Caki2 (cell line): ENCODE measurements around the gene ALK. TPM values are rescaled to one million over a fixed set of nuclear protein-coding genes. Genes with fewer than 3 reads are reported as not detected.

ENCODE experiments used
- DNase-seq: peaks from one replicate; pipeline ENCODE4 v3.0.0-alpha.2; 2015; ENCODE audit warnings: low read depth
- in situ Hi-C: cut with HindIII; loops from 2 replicates; pipeline ENCODE4 v1.10.0; 2016; ENCODE audit warnings: low sequenced_read_pairs, low pct_unique_long_range_greater_than_20kb, mixed read lengths
- total RNA-seq: library from RNA; depleted of rRNA; stranded (reverse); fragments of >200 nt; shearing (Covaris generic); gene quantifications from 2 replicates; pipeline ENCODE4 v1.2.3, GENCODE V29; 2014; ENCODE audit warnings: low replicate concordance

ALK gene
- total RNA-seq, 1 experiment from 2014 or later: not detected

DNA sequence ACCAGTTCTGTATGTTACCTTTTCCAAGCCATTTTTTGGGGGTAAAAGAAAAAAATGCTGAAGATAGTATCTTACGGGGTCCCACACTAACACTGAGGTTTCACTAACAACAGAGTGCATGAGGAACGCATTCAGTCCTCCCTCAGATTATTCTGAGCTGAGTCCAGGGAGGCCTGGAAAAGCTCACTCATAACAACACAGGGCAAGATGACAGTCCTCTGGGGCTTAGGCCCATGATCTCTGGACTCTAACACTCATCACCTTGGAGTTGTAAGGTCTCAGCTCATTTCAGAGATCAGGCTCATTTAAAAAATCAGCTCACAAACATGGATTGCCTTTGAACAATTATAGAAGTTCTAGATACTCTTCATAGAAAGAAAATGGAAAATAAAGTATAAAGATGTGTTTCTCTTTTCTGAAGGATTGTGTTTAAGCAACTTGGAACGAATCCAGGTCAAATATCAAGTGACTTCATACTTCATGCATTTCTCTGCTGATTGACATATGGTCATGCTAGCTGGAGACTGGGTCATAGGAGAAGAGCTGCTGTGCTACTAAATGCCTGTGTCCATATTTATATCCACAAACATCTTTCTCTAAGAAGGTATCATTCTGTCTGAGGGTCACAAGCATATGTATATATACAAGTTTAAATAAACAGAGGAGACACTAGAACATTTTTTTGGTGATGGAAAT, 265.8 kb downstream of the ALK start:
- in situ Hi-C loops: no loop called here
- no peak for DNase-seq

DNA sequence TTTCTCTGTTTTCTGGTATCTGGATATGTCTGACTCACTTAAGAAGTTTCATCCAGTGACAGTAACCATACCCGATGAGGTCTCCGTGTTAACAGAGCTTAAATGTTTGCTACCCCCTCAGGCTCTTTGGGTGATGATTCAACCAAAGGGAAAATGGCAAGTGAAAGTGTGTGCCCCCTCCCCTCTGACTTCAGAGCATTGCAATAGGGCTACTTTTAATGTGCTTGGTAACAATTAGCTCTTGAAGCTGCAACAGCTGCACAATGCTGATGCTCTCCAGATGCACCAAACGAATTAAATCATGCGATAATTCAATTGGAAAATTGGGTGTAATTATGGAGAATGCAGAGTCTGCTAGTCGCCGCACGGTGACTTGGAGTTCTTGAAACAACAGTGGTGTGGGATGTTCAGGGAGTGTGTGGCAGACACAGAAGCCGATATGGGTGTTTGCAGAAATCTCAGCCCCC, 270.7 kb downstream of the ALK start:
- in situ Hi-C loops: no loop called here
- no peak for DNase-seq

DNA sequence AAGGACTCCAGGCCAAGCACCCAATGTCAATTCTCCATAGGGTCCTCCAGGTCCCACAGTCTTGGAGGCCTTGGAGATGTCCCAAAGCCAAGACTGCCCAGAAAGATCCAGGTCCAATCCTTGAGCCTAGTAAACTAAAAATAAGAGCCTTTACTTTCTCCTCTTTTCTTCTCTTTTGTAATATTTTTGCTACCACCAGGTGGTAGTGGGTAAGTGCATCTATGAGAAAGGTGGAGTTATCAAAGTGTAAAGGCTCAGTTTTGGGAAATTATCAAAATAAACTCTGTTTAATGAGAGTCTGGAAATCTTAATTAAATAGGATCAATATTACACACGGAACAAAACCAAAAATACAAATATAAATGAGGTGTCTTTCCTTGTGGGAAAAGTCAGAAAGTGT, 276.4 kb downstream of the ALK start:
- DNase-seq: no peak
- in situ Hi-C loops: no loop called here

DNA sequence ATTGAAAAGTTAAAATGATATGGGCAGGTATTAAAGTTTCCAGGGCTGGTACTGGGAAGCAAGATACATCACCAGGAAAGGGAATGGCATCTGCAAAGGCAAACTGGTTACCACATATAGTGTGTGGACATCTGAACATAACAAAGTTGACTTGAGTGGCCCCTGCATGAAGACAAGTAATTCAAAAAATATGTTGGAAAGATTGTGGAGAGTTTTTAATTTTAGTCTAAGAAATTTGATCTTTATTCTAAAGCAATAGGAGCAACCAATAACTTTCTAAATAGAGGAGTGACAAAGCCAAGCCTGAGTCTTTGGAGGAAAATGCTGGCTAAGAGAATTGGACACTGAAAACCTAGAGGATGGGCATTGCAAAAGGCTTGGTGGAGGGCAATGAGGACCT, 278.2 kb downstream of the ALK start:
- no peak for DNase-seq
- in situ Hi-C loops: no loop called here

DNA sequence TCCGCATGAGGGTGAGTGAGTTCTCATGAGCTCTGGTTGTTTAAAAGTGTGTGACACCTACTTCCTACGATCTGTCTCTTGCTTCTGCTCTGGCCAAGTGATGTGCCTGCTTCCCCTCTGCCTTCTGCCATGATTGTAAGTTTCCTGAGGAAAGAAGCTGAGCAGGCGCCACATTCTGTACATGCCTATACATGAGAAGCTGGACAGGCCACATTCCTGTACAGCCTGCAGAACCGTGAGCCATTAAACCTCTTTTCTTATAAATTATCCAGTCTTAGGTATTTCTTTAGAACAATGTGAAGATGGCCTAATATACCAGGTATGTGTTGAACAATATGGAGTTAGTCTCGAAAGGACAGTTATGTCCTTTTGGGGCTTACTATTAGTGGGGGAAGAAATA, 281.0 kb downstream of the ALK start:
- DNase-seq: no peak
- in situ Hi-C loops: no loop called here

DNA sequence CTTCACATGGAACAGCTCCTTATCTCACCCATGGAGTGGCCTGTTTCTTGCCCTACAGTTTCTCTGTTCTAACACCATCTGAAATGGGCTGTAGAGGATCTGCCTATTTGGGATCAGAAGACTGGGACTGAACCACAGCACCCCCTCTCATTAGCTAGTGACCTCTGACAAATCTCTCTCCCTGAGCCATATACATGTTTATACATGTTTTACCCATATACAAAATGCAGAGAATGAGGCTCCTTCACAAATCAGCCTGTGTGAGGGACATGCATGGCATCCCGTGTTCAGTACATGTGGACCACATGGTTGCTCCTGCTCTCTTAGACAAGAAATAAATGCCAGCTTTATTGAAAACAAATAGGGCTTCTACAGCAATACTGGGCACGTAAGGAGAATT, 282.7 kb downstream of the ALK start:
- in situ Hi-C loops: no loop called here
- no peak for DNase-seq

DNA sequence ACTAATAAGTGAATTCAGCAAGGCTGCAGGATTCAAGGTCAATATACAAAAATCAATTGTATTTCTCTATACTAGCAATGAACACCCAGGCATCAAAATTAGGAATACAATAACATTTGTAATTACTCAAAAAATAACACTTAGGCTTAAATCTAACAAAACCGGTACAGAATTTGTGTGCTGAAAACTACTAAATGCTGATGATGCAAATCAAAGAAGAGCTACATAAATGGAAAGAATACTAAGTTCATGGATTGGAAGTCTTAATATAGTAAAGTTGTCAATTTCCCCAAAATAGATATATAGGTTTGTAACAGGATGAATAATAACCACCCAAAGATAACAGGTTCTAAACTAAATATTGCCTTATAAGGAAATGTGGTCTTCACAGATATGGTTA, 286.5 kb downstream of the ALK start:
- in situ Hi-C loops: no loop called here

DNA sequence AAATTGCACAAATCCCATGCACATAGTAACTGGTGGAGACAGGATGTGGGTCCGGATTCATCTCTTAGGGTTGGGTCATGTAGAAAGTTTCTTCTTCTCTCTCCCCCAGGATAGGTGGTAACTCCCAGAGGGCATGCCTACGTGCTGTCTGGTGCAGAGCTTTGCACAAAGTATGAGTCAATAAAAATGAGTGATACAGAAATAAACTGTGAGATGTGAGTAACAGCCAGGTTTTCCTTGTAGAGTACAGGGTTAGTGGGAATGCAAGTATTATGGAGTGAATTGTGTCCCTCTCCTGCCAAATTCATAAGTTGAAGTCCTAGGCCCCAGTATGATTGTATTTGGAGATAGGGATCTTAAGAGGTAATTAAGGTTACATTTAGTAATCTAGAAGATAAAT, 289.4 kb downstream of the ALK start:
- DNase-seq: no peak
- in situ Hi-C loops: no loop called here

More for the DNA sequence above, 286.5 kb downstream of the ALK start:
- no peak for DNase-seq

DNA sequence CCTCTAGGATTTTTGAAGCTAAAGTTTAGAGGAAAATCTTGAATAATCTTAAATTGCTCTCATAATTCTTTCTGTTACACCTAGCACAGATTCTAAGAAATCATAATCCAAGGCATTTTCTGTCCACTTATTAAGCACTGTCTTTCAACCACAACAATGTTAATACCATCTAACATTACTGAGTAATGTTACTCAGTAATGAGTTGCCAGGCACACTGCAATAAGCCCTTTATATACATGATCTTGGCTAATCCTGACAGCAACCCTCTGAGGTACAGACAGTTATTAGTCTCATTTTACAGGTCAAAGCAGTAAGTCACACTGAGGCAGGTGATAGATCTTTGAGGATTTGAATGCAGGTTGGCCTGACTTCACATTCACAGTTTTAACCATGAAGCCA, 291.9 kb downstream of the ALK start:
- in situ Hi-C loops: no loop called here
- no peak for DNase-seq

DNA sequence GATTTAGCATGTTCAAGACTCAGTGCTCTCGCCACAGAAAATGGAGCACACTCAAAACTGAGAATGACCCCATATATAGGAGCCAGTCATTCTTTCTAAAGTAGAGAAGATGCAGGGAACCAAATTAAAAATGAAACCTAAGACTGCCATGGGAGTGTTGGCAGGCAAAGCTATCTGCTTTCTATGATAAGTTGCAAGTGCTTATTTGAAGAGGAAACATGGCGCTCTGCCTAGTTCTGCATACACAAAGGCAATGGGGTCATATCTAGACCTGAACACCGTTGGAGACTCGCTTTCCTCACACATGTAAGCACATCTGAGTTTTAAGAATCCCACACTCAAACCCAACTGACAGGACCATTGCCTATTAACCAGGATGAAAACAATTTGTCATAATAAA, 292.5 kb downstream of the ALK start:
- in situ Hi-C loops: no loop called here
- no peak for DNase-seq

DNA sequence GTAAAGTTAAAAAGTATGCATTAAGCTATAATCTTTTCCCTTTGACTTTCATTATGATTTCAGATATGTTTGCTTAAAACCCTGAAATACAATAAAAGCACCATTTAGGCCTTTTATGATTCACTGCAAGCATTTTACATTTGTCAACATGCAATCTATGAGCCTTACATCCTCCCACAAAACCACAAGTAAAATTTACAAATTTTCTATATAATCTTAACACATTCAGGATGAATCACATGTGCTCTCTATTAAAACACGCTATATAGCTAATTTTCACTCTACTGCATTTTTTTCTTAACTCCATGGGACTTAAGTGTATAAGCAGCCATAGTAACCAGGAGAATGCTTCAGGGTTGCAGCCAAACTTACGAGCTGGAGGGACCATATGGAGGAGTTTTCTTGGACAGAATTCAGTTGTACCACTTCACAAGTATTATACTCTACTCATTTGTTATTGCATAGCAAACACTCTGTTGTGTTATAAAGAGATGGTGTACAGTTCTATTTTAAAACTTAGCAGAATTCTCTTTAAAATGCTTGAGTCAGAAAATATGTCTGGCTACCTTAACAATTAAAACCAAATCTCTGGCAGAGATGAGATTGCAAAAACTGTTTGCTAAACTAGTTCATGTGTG, 293.2 kb downstream of the ALK start:
- no peak for DNase-seq
- in situ Hi-C loops: no loop called here

DNA sequence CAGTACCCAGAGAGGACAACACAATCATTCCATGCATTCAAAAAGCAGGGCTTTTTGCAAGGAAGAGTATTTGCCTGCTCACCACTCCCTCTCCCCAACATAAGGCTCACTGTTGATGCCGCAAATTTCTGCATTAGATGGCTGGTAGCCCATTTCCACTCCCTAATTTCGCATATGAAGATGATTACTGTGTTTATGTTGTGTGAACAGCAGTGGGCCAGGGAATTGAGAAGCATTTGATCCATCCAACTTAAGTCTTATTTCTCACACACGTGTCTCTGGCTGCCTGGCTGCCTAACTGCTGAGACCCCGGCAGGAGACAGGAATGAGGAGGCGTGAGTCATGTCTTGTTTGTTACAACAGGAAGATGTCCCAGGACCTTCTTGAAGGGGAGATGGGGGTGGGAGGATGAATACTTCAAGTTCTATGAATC, 294.1 kb downstream of the ALK start:
- DNase-seq: no peak
- in situ Hi-C loops: no loop called here

DNA sequence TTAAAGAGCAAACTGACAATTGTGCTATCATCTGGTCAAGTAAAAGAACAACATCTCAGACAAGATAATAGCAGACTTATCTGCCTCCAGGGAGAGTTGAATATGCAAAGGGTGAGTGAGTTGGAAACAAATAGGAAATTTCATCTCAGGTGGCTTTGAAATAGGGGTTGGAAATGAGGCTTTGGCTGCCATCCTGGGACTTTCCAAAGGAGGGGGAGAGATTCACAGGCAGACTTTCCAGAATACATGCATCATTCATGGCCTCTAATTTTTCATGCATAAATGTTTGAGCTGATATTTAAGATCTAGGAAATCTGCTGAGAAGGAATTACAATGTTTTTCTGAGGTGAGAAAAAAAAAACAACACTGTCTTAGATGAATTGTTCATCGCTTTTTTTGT, 300.5 kb downstream of the ALK start:
- in situ Hi-C loops: no loop called here
- no peak for DNase-seq

DNA sequence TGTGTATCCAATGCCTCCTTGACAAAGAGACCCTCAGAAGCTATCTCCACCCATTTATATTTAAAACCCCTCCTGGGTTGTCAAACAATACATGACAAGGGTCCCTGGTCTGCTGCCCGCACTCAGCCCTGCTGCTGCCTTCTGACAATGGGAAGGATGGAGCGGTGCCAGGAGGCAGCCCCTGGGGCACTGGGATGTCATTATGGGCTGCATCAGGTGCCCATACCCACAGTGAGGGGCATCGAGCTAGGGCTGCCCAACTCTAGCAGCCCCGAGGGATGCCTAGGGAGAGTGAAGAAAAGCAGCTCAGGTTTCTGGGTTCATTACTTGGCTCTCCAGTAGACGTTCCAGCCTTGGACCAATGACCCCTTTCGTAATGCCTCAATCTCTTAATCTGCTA, 301.7 kb downstream of the ALK start:
- in situ Hi-C loops: no loop called here
- no peak for DNase-seq

DNA sequence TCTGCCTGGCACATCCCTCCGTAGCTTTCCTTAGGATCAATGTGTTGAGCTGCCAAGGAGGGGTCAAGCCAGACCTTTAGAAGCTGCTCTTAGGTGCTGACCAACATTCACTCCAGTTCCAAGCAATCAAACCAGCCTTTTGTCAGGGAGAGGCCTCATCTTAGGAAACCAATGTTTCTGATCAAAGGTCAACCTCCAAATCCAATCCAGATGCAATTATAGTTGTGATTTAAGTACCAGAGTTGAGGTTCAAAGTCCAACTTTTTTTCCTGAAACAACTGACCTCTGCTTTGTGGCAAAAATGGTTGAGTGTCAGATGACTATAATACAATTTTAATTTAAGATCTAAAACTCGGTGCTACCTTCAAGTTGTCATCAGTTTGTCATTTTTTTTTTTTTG, 303.4 kb downstream of the ALK start:
- in situ Hi-C loops: no loop called here
- DNase-seq: no peak

DNA sequence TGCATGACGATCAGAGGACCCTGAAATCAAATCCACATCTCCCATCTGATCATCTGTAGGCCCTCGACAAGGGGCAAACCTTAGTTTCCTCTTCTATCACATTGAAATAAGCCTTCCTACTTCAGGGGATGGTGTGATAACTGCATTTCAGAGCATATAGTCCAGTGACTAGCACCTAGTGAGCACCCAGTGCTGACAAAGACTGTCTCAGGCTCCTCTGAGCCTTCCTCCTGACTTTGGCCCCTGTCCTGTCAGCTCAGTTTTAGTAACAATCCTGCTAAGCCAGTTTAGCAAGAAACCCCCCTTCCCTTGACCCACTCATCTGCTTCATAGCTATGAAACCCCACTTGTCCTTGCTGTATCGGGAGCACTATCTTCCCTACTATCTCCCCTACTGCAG, 304.0 kb downstream of the ALK start:
- in situ Hi-C loops: no loop called here
- no peak for DNase-seq

DNA sequence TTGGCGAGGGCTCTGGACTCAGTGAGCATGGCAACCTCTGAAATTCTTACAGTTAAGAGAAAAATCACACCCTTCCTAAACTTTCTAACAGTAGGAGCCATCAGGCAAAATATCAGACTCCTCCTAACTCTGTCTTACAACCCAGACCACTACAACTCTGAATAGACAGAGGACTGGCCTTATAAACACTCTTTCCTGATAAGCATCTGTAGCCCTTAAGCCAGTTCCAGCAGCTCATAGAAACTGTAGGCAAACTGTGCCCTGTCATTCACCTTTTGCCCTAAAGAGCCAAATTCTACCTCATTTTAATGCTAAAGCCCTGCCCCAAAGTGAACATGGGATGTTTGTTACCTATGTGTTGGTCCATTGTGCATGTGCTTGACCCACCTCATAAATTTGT, 304.8 kb downstream of the ALK start:
- no peak for DNase-seq
- in situ Hi-C loops: no loop called here

DNA sequence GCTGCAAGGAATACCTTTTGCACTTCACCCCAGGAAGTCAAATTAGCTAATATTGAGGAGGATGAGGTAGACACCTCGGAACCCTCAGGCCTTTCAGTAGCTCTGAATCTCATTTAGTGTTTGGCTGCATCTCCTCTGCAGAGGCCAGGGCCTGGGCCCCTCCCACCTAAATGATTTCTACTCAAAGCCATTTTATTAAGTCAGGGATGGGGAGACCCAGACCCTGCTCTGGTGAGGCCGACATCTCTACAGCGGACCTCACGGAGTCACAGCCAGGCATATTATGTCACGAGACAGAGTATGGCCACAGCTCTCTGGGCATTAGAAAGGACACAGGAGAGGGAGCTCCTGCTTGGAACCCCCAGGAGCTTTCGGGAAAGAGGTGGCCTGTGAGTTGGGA, 305.5 kb downstream of the ALK start:
- in situ Hi-C loops: no loop called here
- DNase-seq: no peak

DNA sequence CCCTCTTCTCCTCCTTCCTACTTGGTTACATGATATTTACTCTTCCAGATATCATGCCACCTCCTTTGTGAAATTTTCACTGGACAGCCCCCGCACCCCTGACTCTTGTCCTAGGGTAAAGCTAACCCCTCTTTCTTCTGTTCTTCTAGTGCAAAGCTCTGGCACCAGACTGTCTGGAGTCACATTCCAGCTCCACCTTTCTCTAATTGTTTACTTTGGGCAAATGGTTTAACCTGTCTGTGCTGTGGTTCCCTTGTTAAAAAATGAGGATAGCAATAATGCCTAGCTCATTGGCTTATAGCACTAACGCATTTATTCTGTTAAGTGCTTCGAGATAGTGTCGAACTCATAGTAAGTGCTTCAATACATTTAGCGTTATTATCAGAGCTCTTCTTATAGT, 306.2 kb downstream of the ALK start:
- in situ Hi-C loops: no loop called here
- DNase-seq: no peak

DNA sequence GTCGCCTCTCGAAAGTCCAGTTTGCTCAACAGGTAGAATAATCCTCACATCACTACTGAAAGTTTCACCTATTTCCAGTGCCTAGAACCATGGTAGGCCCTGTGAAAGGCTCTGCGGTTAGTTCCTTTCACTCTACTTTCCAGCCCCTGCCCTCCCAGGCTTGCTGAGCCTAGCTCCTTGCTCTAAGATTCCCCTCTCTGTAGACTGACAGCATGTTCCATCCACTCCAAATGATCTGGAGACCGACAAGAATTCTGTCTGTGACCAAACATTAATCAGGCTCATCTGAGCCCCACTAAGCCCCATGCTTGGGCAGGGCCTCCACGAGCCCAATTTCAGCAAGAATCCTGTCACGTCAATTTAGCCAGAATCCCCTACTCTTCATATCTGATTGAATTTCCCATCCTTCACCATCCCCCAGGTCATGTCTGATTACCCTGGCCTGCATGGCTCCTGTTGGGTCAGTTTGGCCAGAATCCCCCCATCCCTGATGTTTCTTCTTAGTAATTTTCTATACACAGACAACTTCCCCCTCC, 307.0 kb downstream of the ALK start:
- in situ Hi-C loops: no loop called here
- no peak for DNase-seq
